GM23338 (cell line): ENCODE measurements around the gene FAM174A. TPM values are rescaled to one million over a fixed set of nuclear protein-coding genes. Genes with fewer than 3 reads are reported as not detected.

Experiments
- ATAC-seq: fragments of 200-7000 bp; cut with Tn5 transposase; 3 replicates; pipeline ENCODE4 v1.9.1; 2020
- DNase-seq: peaks from one replicate; pipeline ENCODE4 v3.0.0-alpha.2; 2015; ENCODE audit warnings: low spot score
- H2AFZ ChIP-seq: fragments of 200-600 bp; sonication (generic); 2 replicates; pipeline ENCODE4 v1.8.0; 2016; ENCODE audit warnings: antibody characterized with exemption, mild to moderate bottlenecking, moderate library complexity
- H3F3A ChIP-seq: fragments of 200-600 bp; sonication (generic); replicated peaks from 2 replicates; pipeline ENCODE4 v1.8.0; 2017; ENCODE audit warnings: antibody characterized with exemption, mixed run types, low read depth
- H3K27ac ChIP-seq: fragments of 200-600 bp; sonication (generic); 2 replicates; pipeline ENCODE4 v1.6.1; 2016; ENCODE audit warnings: low read depth
- H3K27me3 ChIP-seq: fragments of 200-600 bp; sonication (generic); 2 replicates; pipeline ENCODE4 v1.8.0; 2016; ENCODE audit warnings: mild to moderate bottlenecking, mixed run types, moderate library complexity; ENCODE audit not compliant: insufficient read depth
- H3K36me3 ChIP-seq: fragments of 200-600 bp; sonication (generic); 2 replicates; pipeline ENCODE4 v1.8.0; 2016; ENCODE audit warnings: mild to moderate bottlenecking; ENCODE audit not compliant: insufficient read depth
- H3K4me1 ChIP-seq: fragments of 200-600 bp; sonication (generic); 2 replicates; pipeline ENCODE4 v1.8.0; 2016; ENCODE audit warnings: mild to moderate bottlenecking, moderate library complexity; ENCODE audit not compliant: insufficient read depth
- H3K4me2 ChIP-seq: fragments of 200-600 bp; sonication (generic); 2 replicates; pipeline ENCODE4 v1.7.1; 2017; ENCODE audit warnings: mixed run types
- H3K4me3 ChIP-seq: fragments of 200-600 bp; sonication (generic); 2 replicates; pipeline ENCODE4 v1.6.1; 2016; ENCODE audit warnings: mixed run types
- H3K79me2 ChIP-seq: fragments of 200-600 bp; sonication (generic); replicated peaks from 2 replicates; pipeline ENCODE4 v1.8.0; 2017; ENCODE audit warnings: mild to moderate bottlenecking; ENCODE audit not compliant: insufficient read depth
- H3K9me2 ChIP-seq: fragments of 200-600 bp; sonication (generic); 2 replicates; pipeline ENCODE4 v1.8.0; 2017; ENCODE audit not compliant: insufficient read depth
- H4K20me1 ChIP-seq: fragments of 200-600 bp; sonication (generic); replicated peaks from 2 replicates; pipeline ENCODE4 v1.8.0; 2017; ENCODE audit warnings: mild to moderate bottlenecking; ENCODE audit not compliant: insufficient read depth
- H3K27ac Mint-ChIP-seq: 2 replicates; pipeline ENCODE4 v1.8.0; 2020; ENCODE audit warnings: inconsistent platforms, mild to moderate bottlenecking, moderate library complexity, mixed read lengths
- H3K27me3 Mint-ChIP-seq: 3 replicates; pipeline ENCODE4 v1.8.0; 2022; ENCODE audit warnings: low read depth, mild to moderate bottlenecking, moderate library complexity, mixed read lengths, inconsistent platforms; ENCODE audit not compliant: insufficient read depth, poor library complexity
- H3K36me3 Mint-ChIP-seq: 3 replicates; pipeline ENCODE4 v1.8.0; 2021; ENCODE audit warnings: low read depth, mild to moderate bottlenecking, inconsistent platforms, moderate library complexity, mixed read lengths
- H3K4me1 Mint-ChIP-seq: 3 replicates; pipeline ENCODE4 v1.8.0; 2020; ENCODE audit warnings: mild to moderate bottlenecking, inconsistent platforms, mixed read lengths
- H3K4me3 Mint-ChIP-seq: 3 replicates; pipeline ENCODE4 v1.8.0; 2021; ENCODE audit warnings: moderate library complexity, mild to moderate bottlenecking, inconsistent platforms, mixed read lengths
- H3K9me3 Mint-ChIP-seq: 3 replicates; pipeline ENCODE4 v1.8.0; 2020; ENCODE audit warnings: moderate library complexity, mild to moderate bottlenecking, inconsistent platforms, mixed read lengths
- CREB1 ChIP-seq: fragments of 250-450 bp; sonication (Bioruptor Pico); IDR thresholded peaks from 2 replicates; pipeline ENCODE4 v1.5.0; 2020; ENCODE audit warnings: low read depth, mild to moderate bottlenecking, moderate library complexity
- JUNB ChIP-seq: IDR thresholded peaks from one replicate; pipeline ENCODE4 v1.6.1; 2016; ENCODE audit warnings: antibody characterized with exemption; ENCODE audit not compliant: unreplicated experiment
- NANOG ChIP-seq: IDR thresholded peaks from 2 replicates; pipeline ENCODE4 v1.6.1; 2016; ENCODE audit warnings: antibody characterized with exemption, borderline replicate concordance
- POLR2AphosphoS5 ChIP-seq: IDR thresholded peaks from 2 replicates; pipeline ENCODE4 v1.6.1; 2016; ENCODE audit warnings: antibody characterized with exemption, low read depth
- ZNF114 ChIP-seq: fragments of 250-450 bp; sonication (Bioruptor Pico); IDR thresholded peaks from 2 replicates; pipeline ENCODE4 v1.5.0; 2020; ENCODE audit warnings: mild to moderate bottlenecking, moderate library complexity
- long read RNA-seq: library from polyadenylated mRNA; unstranded; transcript quantifications from one replicate; pipeline ENCODE4 v2.0.0, GENCODE V29; 2020; ENCODE audit not compliant: unreplicated experiment
- polyA plus RNA-seq: library from polyadenylated mRNA; unstranded; fragments of >200 nt; fragmentation: Nextera tagmentation; extraction: Ambion mirVana; gene quantifications from 2 replicates; pipeline ENCODE4 v1.2.1, GENCODE V29; 2016
- total RNA-seq: library from RNA; depleted of rRNA; stranded (reverse); fragments of >200 nt; shearing (Covaris generic); gene quantifications from 2 replicates; pipeline ENCODE4 v1.2.3, GENCODE V29; 2014; rRNA removed
- TF ChIP-seq, protein P1 (sequence below): IDR thresholded peaks from 2 replicates; pipeline ENCODE4 v1.6.1; 2016; ENCODE audit warnings: antibody characterized with exemption
- TF ChIP-seq, protein P2 (sequence below), 2 experiments: fragments of 200-600 bp in 1 of 2; sonication (generic) in 1 of 2; conservative IDR thresholded peaks; 2 replicates each; pipeline versions ENCODE4 v1.5.1 to v1.6.1; 2016 to 2017; ENCODE audit warnings: antibody characterized with exemption in 2 of 2, low read depth in 2 of 2, mild to moderate bottlenecking in 2 of 2, moderate library complexity in 1 of 2

Gene FAM174A
- total RNA-seq (5.6 and 9.0 TPM in 2 replicates), polyA plus RNA-seq (9.5 and 11.5 TPM in 2 replicates)
- long read RNA-seq, transcript FAM174A-201 (3 exons, 1,356 nt), result major isoform, 7 of 7 reads
- long read RNA-seq, partial matches to known transcripts, result 0 of 7 reads
- long read RNA-seq, other reads (novel, unspliced or antisense), result 0 of 7 reads

DNA sequence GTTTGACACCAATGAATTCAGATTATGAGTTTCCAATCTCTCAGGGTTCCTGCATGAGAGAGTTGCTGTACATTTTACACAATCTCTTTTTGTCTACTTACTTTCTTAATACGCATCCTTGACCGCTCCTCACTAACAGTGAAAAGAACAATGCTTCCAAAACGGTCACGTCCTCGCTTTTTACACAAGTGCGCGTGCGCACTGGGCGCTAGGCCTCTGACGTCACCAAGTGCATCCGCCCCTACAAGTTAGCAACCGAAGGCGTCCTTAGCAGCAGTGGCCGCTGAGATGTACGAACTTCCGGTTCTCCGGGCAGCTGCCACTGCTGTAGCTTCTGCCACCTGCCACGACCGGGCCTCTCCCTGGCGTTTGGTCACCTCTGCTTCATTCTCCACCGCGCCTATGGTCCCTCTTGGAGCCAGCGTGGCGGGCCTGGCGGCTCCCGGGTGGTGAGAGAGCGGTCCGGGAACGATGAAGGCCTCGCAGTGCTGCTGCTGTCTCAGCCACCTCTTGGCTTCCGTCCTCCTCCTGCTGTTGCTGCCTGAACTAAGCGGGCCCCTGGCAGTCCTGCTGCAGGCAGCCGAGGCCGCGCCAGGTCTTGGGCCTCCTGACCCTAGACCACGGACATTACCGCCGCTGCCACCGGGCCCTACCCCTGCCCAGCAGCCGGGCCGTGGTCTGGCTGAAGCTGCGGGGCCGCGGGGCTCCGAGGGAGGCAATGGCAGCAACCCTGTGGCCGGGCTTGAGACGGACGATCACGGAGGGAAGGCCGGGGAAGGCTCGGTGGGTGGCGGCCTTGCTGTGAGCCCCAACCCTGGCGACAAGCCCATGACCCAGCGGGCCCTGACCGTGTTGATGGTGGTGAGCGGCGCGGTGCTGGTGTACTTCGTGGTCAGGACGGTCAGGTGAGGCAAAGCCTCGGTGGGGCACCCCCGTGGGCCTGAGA, at the start of gene FAM174A:
FAM174A (plus strand) TSS at position 315 of the 946 bp plus-strand sequence; CDS start at position 472, 157 bp downstream.
- Histone ChIP-seq H3K4me1 (peaks cover 6% of the 10 kb centered on the region; the same call in 1 of the 2 replicates), H3K4me3 (peak within 1 kb of the TSS; percentile 65), H3K9me2 (no peaks in the 10 kb centered on the region; the same call in 1 of the 2 replicates), H3K36me3 (no peaks in the 10 kb centered on the region), H3K27ac (no peak within 1 kb of the TSS), H3K27me3 (no peaks in the 10 kb centered on the region), H2AFZ (peak within 1 kb of the TSS; percentile 83), H3K4me2 (peak within 1 kb of the TSS; percentile 79), H3F3A (no peaks in the 10 kb centered on the region), H3K79me2 (peaks cover 16% of the 10 kb centered on the region), H4K20me1 (no peaks in the 10 kb centered on the region; the same call in 1 of the 2 replicates)
- Mint-ChIP-seq H3K9me3 (peaks cover 28% of the 10 kb centered on the region), H3K27ac (peak within 1 kb of the TSS; percentile 93), H3K4me1 (peaks cover 8% of the 10 kb centered on the region; the same call in 2 of the 3 replicates), H3K36me3 (peaks cover 37% of the 10 kb centered on the region), H3K4me3 (peak within 1 kb of the TSS; percentile 90), H3K27me3 (peaks cover 8% of the 10 kb centered on the region)
- DNase-seq (peak; percentile 97), ATAC-seq (peak; percentile 97)
- TF ChIP-seq, protein P1, sequence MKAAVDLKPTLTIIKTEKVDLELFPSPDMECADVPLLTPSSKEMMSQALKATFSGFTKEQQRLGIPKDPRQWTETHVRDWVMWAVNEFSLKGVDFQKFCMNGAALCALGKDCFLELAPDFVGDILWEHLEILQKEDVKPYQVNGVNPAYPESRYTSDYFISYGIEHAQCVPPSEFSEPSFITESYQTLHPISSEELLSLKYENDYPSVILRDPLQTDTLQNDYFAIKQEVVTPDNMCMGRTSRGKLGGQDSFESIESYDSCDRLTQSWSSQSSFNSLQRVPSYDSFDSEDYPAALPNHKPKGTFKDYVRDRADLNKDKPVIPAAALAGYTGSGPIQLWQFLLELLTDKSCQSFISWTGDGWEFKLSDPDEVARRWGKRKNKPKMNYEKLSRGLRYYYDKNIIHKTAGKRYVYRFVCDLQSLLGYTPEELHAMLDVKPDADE, result 0 out of 2 replicates have a peak, but pooled peaks have one; percentile 24
- TF ChIP-seq CREB1 (CRISPR knock-in tag), result peak; percentile 97
- TF ChIP-seq NANOG, result no peak
- TF ChIP-seq POLR2AphosphoS5, result peak; percentile 89

DNA sequence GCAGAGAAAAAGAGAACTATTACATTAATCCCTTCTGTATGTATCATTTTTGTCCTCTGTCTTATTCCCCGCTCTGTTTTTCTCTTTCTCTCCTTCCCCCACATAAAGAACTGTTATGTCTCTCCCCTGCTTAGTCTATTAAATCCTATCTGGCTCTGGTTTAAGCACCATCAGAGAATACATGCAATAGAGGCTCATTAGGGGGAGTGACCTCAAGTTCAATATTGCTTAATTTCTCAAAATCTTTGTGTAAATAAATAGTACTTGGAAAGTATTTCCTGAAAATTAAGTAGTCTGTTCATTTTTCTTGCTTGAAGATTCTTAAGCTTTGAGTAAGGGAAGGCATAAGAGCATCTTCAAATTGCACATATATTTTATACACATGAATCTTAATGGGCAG, 41.2 kb upstream of the FAM174A start:
- Histone ChIP-seq H2AFZ (no peak overlapping the region), H4K20me1 (no peaks in the 10 kb centered on the region), H3K9me2 (no peaks in the 10 kb centered on the region), H3F3A (no peaks in the 10 kb centered on the region), H3K4me2 (no peak overlapping the region), H3K36me3 (no peaks in the 10 kb centered on the region), H3K79me2 (no peaks in the 10 kb centered on the region), H3K27ac (no peak overlapping the region), H3K4me1 (no peaks in the 10 kb centered on the region), H3K4me3 (no peak overlapping the region), H3K27me3 (no peaks in the 10 kb centered on the region)
- ATAC-seq (no peak), DNase-seq (no peak)
- H3K36me3 Mint-ChIP-seq, result peaks cover 11% of the 10 kb centered on the region
- peaks cover 12% of the 10 kb centered on the region for H3K9me3 Mint-ChIP-seq
- no peak overlapping the region for H3K27ac Mint-ChIP-seq
- H3K4me1 Mint-ChIP-seq, result no peaks in the 10 kb centered on the region
- TF ChIP-seq, protein P1, result no peak
- TF ChIP-seq POLR2AphosphoS5, result no peak
- H3K27me3 Mint-ChIP-seq, result no peaks in the 10 kb centered on the region
- H3K4me3 Mint-ChIP-seq, result no peak overlapping the region

DNA sequence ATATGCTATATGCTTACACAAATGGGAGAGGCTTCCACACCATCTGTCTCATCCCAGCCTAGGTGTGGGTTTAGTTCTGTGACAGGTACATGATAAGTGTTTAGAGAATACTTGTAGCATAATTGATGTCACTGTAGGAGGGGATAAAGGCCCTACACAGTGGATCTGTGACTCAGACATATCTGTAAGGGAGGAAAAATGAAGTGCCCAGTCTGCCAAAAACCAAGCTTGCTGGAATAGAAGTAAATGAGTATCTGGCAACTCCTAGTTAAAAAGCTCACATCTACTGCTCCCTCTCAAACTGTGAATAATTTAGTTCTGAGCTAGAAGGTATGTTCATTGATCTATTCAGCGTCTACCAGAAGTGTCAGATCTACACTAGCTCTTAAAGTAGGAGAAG, 38.9 kb upstream of the FAM174A start:
- Histone ChIP-seq H4K20me1 (no peaks in the 10 kb centered on the region), H3K4me3 (no peak overlapping the region), H3K4me1 (no peaks in the 10 kb centered on the region), H3K27ac (no peak overlapping the region), H3K36me3 (no peaks in the 10 kb centered on the region), H3F3A (no peaks in the 10 kb centered on the region), H3K27me3 (no peaks in the 10 kb centered on the region), H3K79me2 (no peaks in the 10 kb centered on the region), H3K4me2 (no peak overlapping the region), H2AFZ (no peak overlapping the region), H3K9me2 (no peaks in the 10 kb centered on the region)
- Mint-ChIP-seq H3K27me3 (peaks cover 3% of the 10 kb centered on the region), H3K36me3 (no peaks in the 10 kb centered on the region), H3K9me3 (no peaks in the 10 kb centered on the region), H3K4me3 (no peak overlapping the region), H3K27ac (no peak overlapping the region), H3K4me1 (no peaks in the 10 kb centered on the region)
- ATAC-seq (no peak), DNase-seq (no peak)
- TF ChIP-seq JUNB (no peak), ZNF114 (CRISPR knock-in tag) (no peak)
- TF ChIP-seq, protein P2, sequence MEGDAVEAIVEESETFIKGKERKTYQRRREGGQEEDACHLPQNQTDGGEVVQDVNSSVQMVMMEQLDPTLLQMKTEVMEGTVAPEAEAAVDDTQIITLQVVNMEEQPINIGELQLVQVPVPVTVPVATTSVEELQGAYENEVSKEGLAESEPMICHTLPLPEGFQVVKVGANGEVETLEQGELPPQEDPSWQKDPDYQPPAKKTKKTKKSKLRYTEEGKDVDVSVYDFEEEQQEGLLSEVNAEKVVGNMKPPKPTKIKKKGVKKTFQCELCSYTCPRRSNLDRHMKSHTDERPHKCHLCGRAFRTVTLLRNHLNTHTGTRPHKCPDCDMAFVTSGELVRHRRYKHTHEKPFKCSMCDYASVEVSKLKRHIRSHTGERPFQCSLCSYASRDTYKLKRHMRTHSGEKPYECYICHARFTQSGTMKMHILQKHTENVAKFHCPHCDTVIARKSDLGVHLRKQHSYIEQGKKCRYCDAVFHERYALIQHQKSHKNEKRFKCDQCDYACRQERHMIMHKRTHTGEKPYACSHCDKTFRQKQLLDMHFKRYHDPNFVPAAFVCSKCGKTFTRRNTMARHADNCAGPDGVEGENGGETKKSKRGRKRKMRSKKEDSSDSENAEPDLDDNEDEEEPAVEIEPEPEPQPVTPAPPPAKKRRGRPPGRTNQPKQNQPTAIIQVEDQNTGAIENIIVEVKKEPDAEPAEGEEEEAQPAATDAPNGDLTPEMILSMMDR (conservative IDR thresholded peaks at IDR 0.05; ENCODE audit: low read depth in 2 of 2), result no peak
- TF ChIP-seq, protein P1, result no peak
